Stimulated activated CD4-positive, alpha-beta T cell treated with anti-CD3 and anti-CD28 coated beads, Interleukin-4, amount 100 ng/mL, for 48 hours (primary cell): ENCODE measurements around the gene LCN2.

Source experiments
- DNase-seq, 2 donors: peaks; one replicate each; pipeline ENCODE4 v3.0.0-alpha.2; 2020; ENCODE audit warnings: low read depth in 2 of 2

LCN2 gene

DNA sequence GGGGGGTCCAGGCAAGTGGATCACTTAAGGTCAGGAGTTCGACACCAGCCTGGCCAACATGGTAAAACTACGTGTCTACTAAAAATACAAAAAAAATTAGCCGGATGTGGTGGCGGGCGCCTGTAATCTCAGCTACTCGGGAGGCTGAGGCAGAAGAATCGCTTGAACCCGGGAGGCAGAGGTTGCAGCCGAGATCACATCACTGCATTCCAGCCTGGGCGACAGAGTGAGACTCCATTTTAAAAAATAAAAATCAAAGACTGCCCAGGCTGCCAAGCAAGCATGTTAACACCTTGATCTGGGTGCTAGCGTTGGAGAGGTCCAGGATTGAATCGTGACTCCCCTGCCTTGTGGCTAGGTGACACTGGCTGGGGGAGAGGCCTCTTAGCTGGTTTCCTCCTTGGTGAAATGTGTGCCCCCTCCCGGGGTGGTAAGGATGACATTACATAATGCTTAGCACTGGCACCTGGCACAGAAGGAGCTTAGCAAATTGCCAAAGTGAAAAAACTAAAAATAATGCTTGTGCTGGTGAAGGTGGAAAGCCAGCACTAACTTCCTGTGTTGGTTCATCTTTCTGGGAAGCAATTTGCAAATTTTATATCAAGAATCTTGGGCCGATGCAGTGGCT lies 44.3 kb downstream of the LCN2 start:
- no peak for DNase-seq

DNA sequence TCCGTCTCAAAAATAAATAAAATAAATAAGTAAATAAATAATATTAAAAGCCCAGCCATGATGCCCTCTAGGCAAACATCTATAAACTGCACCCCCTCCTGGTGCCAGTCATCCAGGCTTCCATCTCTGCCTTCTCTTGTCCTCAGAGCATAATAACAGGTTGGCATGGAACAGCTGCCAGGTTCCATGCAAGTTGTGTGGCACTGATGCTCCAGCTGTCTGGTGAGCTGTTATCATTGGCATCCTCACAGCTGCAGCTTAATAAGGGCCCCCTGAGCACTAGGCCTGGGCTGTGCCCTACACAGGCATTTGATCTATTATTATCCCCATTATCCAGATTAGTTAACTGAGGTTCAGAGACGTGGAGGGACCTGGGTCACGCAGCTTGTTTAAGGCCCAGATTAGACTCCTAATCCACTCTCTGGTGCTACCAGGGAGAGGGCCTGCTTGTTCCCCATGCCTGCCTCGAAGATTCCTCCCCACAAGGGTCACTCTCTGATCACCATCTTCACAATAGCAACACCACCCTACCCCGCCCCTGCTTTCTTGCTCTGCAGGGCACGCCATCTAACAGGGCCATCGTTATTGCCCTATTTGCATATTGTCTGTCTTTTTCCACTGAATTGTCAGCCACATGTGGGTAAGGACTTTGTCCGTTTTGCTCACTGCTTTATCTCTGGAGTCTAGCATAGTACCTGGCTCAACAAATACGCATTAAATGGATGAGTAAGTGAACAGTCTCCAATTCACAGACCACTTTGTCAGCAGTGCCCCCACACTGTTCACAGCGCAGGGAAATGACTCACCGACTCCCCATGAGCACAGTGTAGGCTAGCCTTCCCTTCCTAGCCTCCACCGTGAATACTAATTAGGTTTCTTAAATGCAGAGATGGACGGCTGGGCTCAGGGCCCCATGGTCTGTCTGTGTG lies 52.5 kb downstream of the LCN2 start:
- DNase-seq: no peak

DNA sequence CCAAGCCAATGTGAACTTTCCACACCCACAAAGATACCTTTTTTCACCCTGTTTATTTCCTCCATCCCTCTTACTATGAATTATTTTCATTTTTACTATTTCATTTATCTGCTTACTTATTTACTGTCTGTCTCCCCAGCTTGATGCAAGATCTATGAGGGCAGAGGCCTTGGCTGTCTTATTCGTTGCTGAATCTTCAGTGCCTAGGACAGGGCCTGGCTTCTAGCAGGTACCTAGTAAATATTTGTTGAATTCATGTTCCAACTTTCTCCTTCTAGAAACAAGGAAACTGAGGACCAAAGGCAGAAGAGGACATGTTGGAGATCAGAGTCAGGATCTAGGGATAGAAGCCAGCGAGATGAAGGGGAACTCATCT lies 53.4 kb downstream of the LCN2 start:
- DNase-seq: no peak
